Astrocyte of the cerebellum (primary cell): ENCODE measurements around the gene ANO9.

Experiments
- DNase-seq: peaks from one replicate; pipeline ENCODE4 v3.0.0-alpha.2; 2011; ENCODE audit warnings: low read depth
- H3K4me3 ChIP-seq: 2 replicates; pipeline ENCODE4 v1.5.1; 2011; ENCODE audit warnings: mild to moderate bottlenecking, low read depth, low read length, moderate library complexity
- in situ Hi-C: cut with HindIII; loops from 2 replicates; pipeline ENCODE4 v1.10.0; 2017; ENCODE audit warnings: low sequenced_read_pairs
- TF ChIP-seq, protein P1 (sequence below): IDR thresholded peaks from 2 replicates; pipeline ENCODE4 v1.5.1; 2012; ENCODE audit warnings: low read length, low read depth, moderate library complexity, mild to moderate bottlenecking; ENCODE audit errors: missing control alignments

The ANO9 gene

GRCh38 chr11:394858-395655 is 46.8 kb downstream of the ANO9 start:
- H3K4me3 ChIP-seq: no peak overlapping the region
- no peak for DNase-seq
- TF ChIP-seq, protein P1, sequence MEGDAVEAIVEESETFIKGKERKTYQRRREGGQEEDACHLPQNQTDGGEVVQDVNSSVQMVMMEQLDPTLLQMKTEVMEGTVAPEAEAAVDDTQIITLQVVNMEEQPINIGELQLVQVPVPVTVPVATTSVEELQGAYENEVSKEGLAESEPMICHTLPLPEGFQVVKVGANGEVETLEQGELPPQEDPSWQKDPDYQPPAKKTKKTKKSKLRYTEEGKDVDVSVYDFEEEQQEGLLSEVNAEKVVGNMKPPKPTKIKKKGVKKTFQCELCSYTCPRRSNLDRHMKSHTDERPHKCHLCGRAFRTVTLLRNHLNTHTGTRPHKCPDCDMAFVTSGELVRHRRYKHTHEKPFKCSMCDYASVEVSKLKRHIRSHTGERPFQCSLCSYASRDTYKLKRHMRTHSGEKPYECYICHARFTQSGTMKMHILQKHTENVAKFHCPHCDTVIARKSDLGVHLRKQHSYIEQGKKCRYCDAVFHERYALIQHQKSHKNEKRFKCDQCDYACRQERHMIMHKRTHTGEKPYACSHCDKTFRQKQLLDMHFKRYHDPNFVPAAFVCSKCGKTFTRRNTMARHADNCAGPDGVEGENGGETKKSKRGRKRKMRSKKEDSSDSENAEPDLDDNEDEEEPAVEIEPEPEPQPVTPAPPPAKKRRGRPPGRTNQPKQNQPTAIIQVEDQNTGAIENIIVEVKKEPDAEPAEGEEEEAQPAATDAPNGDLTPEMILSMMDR: no peak
- in situ Hi-C loops: no loop called here

- H3K4me3 ChIP-seq: no peak within 1 kb of the TSS
- TF ChIP-seq, protein P1: no peak
- no peak for DNase-seq
- in situ Hi-C loops: no loop called here
Observed at GRCh38 chr11:394034-394857, 47.6 kb downstream of the ANO9 start, which contains the start of gene PKP3. Gene PKP3 (plus strand): TSS chr11:394209. CDS start chr11:394293, 84 bp downstream.

DNA sequence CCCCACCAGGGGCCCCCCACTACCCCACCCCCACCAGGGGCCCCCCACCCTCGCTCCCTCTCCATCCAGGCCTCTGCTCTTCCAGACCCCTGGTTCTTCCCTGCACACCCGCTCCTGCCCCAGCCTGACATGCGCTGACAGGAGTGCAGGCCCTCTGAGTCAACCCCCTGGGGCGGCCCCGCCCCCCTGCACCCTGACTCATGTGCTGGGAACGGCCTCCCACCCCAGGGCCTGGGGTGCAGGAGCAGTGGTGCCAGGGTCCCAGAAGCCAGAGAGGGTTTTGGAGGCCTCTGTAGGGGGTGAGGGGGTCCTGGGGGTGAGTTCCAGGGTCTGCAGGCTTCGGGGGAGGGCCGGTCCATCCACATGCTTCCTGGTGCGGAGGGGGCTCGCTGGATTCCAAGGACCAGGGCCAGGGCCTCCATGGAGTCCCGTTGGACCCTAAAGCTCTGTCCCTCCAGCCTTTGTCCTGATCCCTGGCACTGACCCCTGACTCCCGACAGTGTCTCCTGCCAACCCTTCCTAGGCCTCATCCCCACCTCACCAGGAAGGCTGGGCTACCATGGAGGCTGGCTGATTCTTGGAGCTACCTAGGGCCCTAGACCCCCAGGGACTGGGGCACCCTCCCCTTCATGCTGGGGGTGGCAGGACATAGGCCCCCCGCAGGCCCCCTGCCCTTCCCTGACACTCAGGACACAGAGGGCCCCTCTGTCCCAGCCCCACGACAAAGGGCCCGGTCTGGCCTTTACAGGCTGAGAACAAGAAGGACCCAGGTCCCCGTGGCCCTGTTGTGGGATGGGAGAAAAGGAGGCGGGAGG is 48.4 kb downstream of the ANO9 start:
- TF ChIP-seq, protein P1: no peak
- in situ Hi-C loops: no loop called here
- H3K4me3 ChIP-seq: no peak overlapping the region
- no peak for DNase-seq

GRCh38 chr11:392102-392777 is 49.6 kb downstream of the ANO9 start:
- in situ Hi-C loops: no loop called here

DNA sequence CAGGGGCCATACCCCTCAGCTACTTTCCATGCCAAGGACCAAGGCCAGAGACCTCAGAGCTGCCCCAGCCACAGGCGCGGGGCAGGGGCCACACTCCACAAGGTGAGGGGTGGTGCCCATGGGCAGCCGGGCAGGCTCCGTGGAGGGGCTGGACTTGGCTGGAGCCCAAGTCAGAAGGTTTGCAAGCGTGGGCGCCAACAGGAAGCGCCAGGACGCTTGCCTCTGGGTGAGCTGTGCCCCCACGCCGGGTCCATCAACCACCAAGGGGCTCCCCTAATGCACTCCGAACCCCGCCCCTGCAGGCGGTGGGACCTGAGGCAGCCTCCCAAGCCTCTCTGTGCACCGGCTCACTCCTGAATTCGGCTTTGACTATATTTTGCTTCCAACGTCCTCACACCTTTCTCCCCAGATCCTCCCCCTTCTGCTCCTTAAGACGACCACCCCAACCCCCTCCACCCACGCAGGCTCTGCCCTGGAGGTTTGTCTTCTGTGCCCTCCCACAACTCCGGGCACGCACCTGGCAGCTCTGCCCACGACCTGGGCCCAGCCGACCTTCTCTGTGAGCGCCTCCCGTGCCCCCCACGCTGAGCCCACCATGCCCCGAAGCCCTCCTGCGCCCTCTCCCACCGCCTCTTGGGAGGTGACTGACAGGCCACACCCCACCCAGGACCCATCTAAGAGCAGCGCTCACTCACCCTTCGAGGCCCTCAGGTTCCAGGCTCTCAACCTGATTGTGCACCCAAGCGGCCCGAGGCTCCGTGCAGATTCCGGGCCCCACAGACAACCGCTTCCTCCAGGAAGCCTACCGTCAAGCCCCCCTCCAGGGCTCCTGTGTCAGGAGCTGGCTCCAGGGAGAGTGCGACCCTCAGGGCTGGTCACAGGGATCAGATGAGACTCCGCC is 50.4 kb downstream of the ANO9 start:
- in situ Hi-C loops: no loop called here
- TF ChIP-seq, protein P1: no peak
- no peak overlapping the region for H3K4me3 ChIP-seq
- no peak for DNase-seq

More at GRCh38 chr11:392102-392777, 49.6 kb downstream of the ANO9 start:
- no peak for DNase-seq
- TF ChIP-seq, protein P1: no peak
- H3K4me3 ChIP-seq: no peak overlapping the region
